OCI-LY7 (cell line): ENCODE data around the gene WDR48. TPM values are rescaled to one million over a fixed set of nuclear protein-coding genes. Genes with fewer than 3 reads are reported as not detected.

Experiments
- BruUV-seq: library from RNA; stranded (reverse); fragments of 400-500 nt; replicated peaks from 2 replicates; lab custom pipeline; 2021; lab: Mats Ljungman, UMichigan
- CTCF ChIA-PET: fragments of 300-600 bp; sonication (Branson Sonifier 250); formaldehyde crosslinking; loops from one replicate; lab custom pipeline; 2022; ENCODE audit warnings: antibody characterized with exemption; ENCODE audit not compliant: unreplicated experiment; lab: Charles Lee
- POLR2A ChIA-PET: fragments of 300-600 bp; sonication (Branson Sonifier 250); formaldehyde crosslinking; loops from one replicate; lab custom pipeline; 2022; ENCODE audit warnings: antibody characterized with exemption; lab: Charles Lee
- DNase-seq: peaks from one replicate; pipeline ENCODE4 v3.0.0-alpha.2; 2015; ENCODE audit warnings: low spot score
- H2AFZ ChIP-seq: fragments of 200-600 bp; sonication (generic), shearing (Covaris generic); 2 replicates; pipeline ENCODE4 v1.6.1; 2014; ENCODE audit warnings: mild to moderate bottlenecking, antibody characterized with exemption, low read length, moderate library complexity
- H3K27ac ChIP-seq: fragments of 200-600 bp; sonication (generic); 2 replicates; pipeline ENCODE4 v1.5.1; 2014; ENCODE audit warnings: mixed run types, low read depth, mild to moderate bottlenecking, moderate library complexity, low read length, inconsistent platforms; ENCODE audit not compliant: poor library complexity, severe bottlenecking
- H3K36me3 ChIP-seq: fragments of 200-600 bp; sonication (generic); 2 replicates; pipeline ENCODE4 v1.6.1; 2014; ENCODE audit warnings: mild to moderate bottlenecking, antibody characterized with exemption, low read length, moderate library complexity, mixed read lengths; ENCODE audit not compliant: insufficient read depth
- H3K4me1 ChIP-seq: fragments of 200-600 bp; sonication (generic); 2 replicates; pipeline ENCODE4 v1.5.1; 2014; ENCODE audit warnings: mild to moderate bottlenecking, low read length; ENCODE audit not compliant: insufficient read depth, poor library complexity, severe bottlenecking
- H3K4me2 ChIP-seq: fragments of 200-600 bp; sonication (generic); 2 replicates; pipeline ENCODE4 v1.6.1; 2014; ENCODE audit warnings: mild to moderate bottlenecking, low read length
- H3K4me3 ChIP-seq: fragments of 200-600 bp; sonication (generic); 2 replicates; pipeline ENCODE4 v1.5.1; 2014; ENCODE audit warnings: mild to moderate bottlenecking, low read depth, low read length; ENCODE audit not compliant: poor library complexity, severe bottlenecking
- H3K79me2 ChIP-seq: fragments of 200-600 bp; sonication (generic); 2 replicates; pipeline ENCODE4 v1.6.1; 2016; ENCODE audit warnings: low read depth, mild to moderate bottlenecking, low read length, moderate library complexity, mixed read lengths; ENCODE audit not compliant: insufficient read depth
- H3K9me2 ChIP-seq: fragments of 200-600 bp; sonication (generic); 2 replicates; pipeline ENCODE4 v1.6.1; 2016; ENCODE audit warnings: mild to moderate bottlenecking, low read length, mixed read lengths; ENCODE audit not compliant: insufficient read depth
- H3K9me3 ChIP-seq: fragments of 200-600 bp; sonication (generic); 2 replicates; pipeline ENCODE4 v1.6.1; 2014; ENCODE audit warnings: mild to moderate bottlenecking, mixed run types, low read length, mixed read lengths
- H4K20me1 ChIP-seq: fragments of 200-600 bp; sonication (generic); 2 replicates; pipeline ENCODE4 v1.6.1; 2014; ENCODE audit warnings: mild to moderate bottlenecking, antibody characterized with exemption, low read length, moderate library complexity, mixed read lengths; ENCODE audit not compliant: insufficient read depth
- CTCF ChIP-seq: fragments of 200-600 bp; sonication (generic); conservative IDR thresholded peaks from 2 replicates; pipeline ENCODE4 v1.5.1; 2014; ENCODE audit warnings: mild to moderate bottlenecking, antibody characterized with exemption, low read length, moderate library complexity, mixed read lengths
- EZH2phosphoT487 ChIP-seq: fragments of 200-600 bp; sonication (generic); IDR thresholded peaks from 2 replicates; pipeline ENCODE4 v1.6.1; 2018; ENCODE audit warnings: low read depth, borderline replicate concordance, mild to moderate bottlenecking, mixed run types, antibody characterized with exemption, low read length, moderate library complexity, mixed read lengths
- intact Hi-C: fragments of 100-400 bp; cut with micrococcal nuclease; formaldehyde crosslinking; loops from one replicate; pipeline ENCODE4 v1.10.0; 2022; ENCODE audit not compliant: unreplicated experiment
- total RNA-seq, 2 experiments: library from RNA; depleted of rRNA in 1 of 2; stranded (reverse); fragments of >200 nt in 1 of 2; shearing (Covaris generic) in 1 of 2; gene quantifications; 2 replicates each; pipeline ENCODE4 v1.2.3, GENCODE V29; 2014 to 2022

WDR48 gene
- total RNA-seq, 2 experiments from 2014 or later, result 12.3 to 38.4 TPM

- H3K4me1 ChIP-seq, result peaks cover 4% of the 10 kb centered on the region
- no peak overlapping the region for H3K4me3 ChIP-seq
- no peak for TF ChIP-seq EZH2phosphoT487
- no peak for TF ChIP-seq CTCF
- intact Hi-C loops, result no loop called here
- no peak for DNase-seq
- ChIA-PET POLR2A (interaction anchor here (0.9 kb wide), 1 partner anchor 12 kb away, joined by 4 read pairs; no protein-coding TSS in a partner anchor), CTCF (interaction anchor here (0.9 kb wide), 1 partner anchor 150 kb away, joined by 3 read pairs; no protein-coding TSS in a partner anchor)
- H2AFZ ChIP-seq, result no peak overlapping the region
- H3K9me2 ChIP-seq, result no peaks in the 10 kb centered on the region
- no peaks in the 10 kb centered on the region for H3K79me2 ChIP-seq
- H3K4me2 ChIP-seq, result no peak overlapping the region
- no TSS peak for BruUV-seq
- H3K9me3 ChIP-seq, result no peaks in the 10 kb centered on the region
- H4K20me1 ChIP-seq, result no peaks in the 10 kb centered on the region
- H3K36me3 ChIP-seq, result peaks cover 10% of the 10 kb centered on the region; the same call in 1 of the 2 replicates
- no peak overlapping the region for H3K27ac ChIP-seq
These were observed 81.3 kb downstream of the WDR48 start for GRCh38 chr3:39133093-39133490.

GRCh38 chr3:39133822-39134221 is 82.0 kb downstream of the WDR48 start:
- ChIA-PET POLR2A (interaction anchor here (0.8 to 0.9 kb wide), 2 partner anchors 12 to 15 kb away, joined by 3 to 4 read pairs; no protein-coding TSS in a partner anchor), CTCF (interaction anchor here (0.9 kb wide), 1 partner anchor 149 kb away, joined by 3 read pairs; no protein-coding TSS in a partner anchor)
- H3K9me3 ChIP-seq, result no peaks in the 10 kb centered on the region
- H3K36me3 ChIP-seq, result peaks cover 17% of the 10 kb centered on the region
- no peak for TF ChIP-seq EZH2phosphoT487
- no peak overlapping the region for H3K4me3 ChIP-seq
- intact Hi-C loops, result no loop called here
- H3K4me1 ChIP-seq, result no peaks in the 10 kb centered on the region
- H3K27ac ChIP-seq, result no peak overlapping the region
- H3K9me2 ChIP-seq, result no peaks in the 10 kb centered on the region
- H4K20me1 ChIP-seq, result no peaks in the 10 kb centered on the region
- no peaks in the 10 kb centered on the region for H3K79me2 ChIP-seq
- no TSS peak for BruUV-seq
- H3K4me2 ChIP-seq, result no peak overlapping the region
- no peak overlapping the region for H2AFZ ChIP-seq
- DNase-seq, result no peak

DNA sequence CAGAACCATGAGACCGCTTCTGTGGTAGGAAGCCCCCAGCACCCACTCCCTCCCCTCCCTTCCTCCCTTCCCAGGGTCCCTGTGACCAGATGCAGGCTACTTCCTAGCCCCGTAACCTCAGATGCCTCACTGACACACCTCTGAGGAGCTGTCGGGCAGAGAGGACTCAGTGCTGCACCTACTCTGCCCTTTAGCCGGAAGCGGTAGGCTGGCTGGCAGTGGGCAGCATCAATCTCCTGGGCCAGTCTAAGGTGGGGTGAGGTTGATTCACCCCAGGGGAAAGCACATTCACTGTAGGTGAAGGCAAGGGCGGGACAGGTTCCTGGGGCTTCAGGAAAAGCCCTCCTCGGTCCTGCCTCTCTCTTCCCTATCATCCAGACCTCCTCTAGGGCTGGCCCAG is 82.5 kb downstream of the WDR48 start:
- Histone ChIP-seq H2AFZ (no peak overlapping the region), H3K9me3 (no peaks in the 10 kb centered on the region), H3K36me3 (peaks cover 20% of the 10 kb centered on the region), H3K4me2 (no peak overlapping the region), H3K79me2 (no peaks in the 10 kb centered on the region), H3K27ac (no peak overlapping the region), H3K9me2 (no peaks in the 10 kb centered on the region), H3K4me1 (no peaks in the 10 kb centered on the region), H4K20me1 (no peaks in the 10 kb centered on the region), H3K4me3 (no peak overlapping the region)
- DNase-seq, result no peak
- intact Hi-C loops, result no loop called here
- POLR2A ChIA-PET, result interaction anchor here (0.8 kb wide), 1 partner anchor 15 kb away, joined by 3 read pairs; no protein-coding TSS in a partner anchor
- CTCF ChIA-PET, result no interaction called here
- TF ChIP-seq CTCF, result no peak
- TF ChIP-seq EZH2phosphoT487, result no peak
- BruUV-seq, result no TSS peak
